Naive thymus-derived CD8-positive, alpha-beta T cell (primary cell): Measurements from ENCODE around the gene GPR141. TPM values are rescaled to one million over a fixed set of nuclear protein-coding genes. Genes with fewer than 3 reads are reported as not detected.

Experiments used
- ATAC-seq, 2 donors: fragments of 150-1000 bp; cut with Tn5 transposase in 1 of 2; sonication (Bioruptor Pico), chemical (Tn5 transposase) in 1 of 2; 1 replicate in 1 of 2; 2 replicates in 1 of 2; pipeline ENCODE4 v1.10.0; 2021; ENCODE audit warnings: mild to moderate bottlenecking in 2 of 2, moderate library complexity in 2 of 2
- POLR2A ChIA-PET: fragments of 350-600 bp; sonication (Branson Sonifier 250); formaldehyde crosslinking; loops from one replicate; lab custom pipeline; 2021; ENCODE audit warnings: antibody characterized with exemption; lab: Charles Lee
- DNase-seq, 10 donors: peaks; one replicate each; pipeline versions ENCODE4 v3.0.0 to v3.0.0-alpha.2; 2020 to 2022
- H3K27ac Mint-ChIP-seq, 10 donors: one replicate each; pipeline ENCODE4 v1.8.0; 2020 to 2022; ENCODE audit warnings: mild to moderate bottlenecking in 10 of 10, mixed read lengths in 10 of 10, moderate library complexity in 4 of 10, inconsistent platforms in 1 of 10
- H3K27me3 Mint-ChIP-seq, 5 donors: one replicate each; pipeline ENCODE4 v1.8.0; 2021 to 2022; ENCODE audit warnings: mixed read lengths in 5 of 5
- H3K36me3 Mint-ChIP-seq, 3 donors: one replicate each; pipeline ENCODE4 v1.8.0; 2020 to 2022; ENCODE audit warnings: mixed read lengths in 3 of 3, mild to moderate bottlenecking in 2 of 3, inconsistent platforms in 1 of 3
- H3K4me1 Mint-ChIP-seq, 4 donors: one replicate each; pipeline ENCODE4 v1.8.0; 2021 to 2022; ENCODE audit warnings: mixed read lengths in 4 of 4
- H3K4me3 Mint-ChIP-seq, 10 donors: one replicate each; pipeline ENCODE4 v1.8.0; 2020 to 2022; ENCODE audit warnings: mild to moderate bottlenecking in 10 of 10, mixed read lengths in 10 of 10, moderate library complexity in 6 of 10, inconsistent platforms in 1 of 10
- H3K9me3 Mint-ChIP-seq, 9 donors: one replicate each; pipeline ENCODE4 v1.8.0; 2020 to 2022; ENCODE audit warnings: mixed read lengths in 9 of 9, mild to moderate bottlenecking in 3 of 9, inconsistent platforms in 1 of 9, moderate library complexity in 1 of 9
- polyA plus RNA-seq, 3 donors: library from polyadenylated mRNA; unstranded; fragments of 300-500 nt; fragmentation: Illumina TruSeq; gene quantifications; one replicate each; pipeline ENCODE4 v1.2.3, GENCODE V29; 2021
- total RNA-seq, 8 experiments: library from RNA in 2 of 8; stranded (reverse) in 2 of 8; gene quantifications; one replicate each; pipeline ENCODE4 v1.2.3 and lab custom pipeline; 2021 to 2026

Gene GPR141
- total and polyA plus RNA-seq, 5 experiments from 2014 or later = 0.11 to 2.1 TPM; not detected in 3

GRCh38 chr7:37771801-37772200, 88.2 kb downstream of the GPR141 start:
- POLR2A ChIA-PET = no interaction called here
- Mint-ChIP-seq H3K36me3 (peaks cover 0 to 7% (median 0%) of the 10 kb centered on the region in 3 donors), H3K4me3 (no peak overlapping the region), H3K9me3 (peaks cover 4 to 26% (median 13%) of the 10 kb centered on the region in 9 donors), H3K4me1 (peaks cover 0 to 6% (median 0%) of the 10 kb centered on the region in 4 donors), H3K27me3 (peaks cover 0 to 10% (median 3%) of the 10 kb centered on the region in 5 donors), H3K27ac (peak overlapping the region in 1 of 10 donors; percentile 40)
- ATAC-seq (no peak), DNase-seq (no peak)

- Mint-ChIP-seq H3K4me3 (no peak overlapping the region), H3K36me3 (peaks cover 0 to 19% (median 8%) of the 10 kb centered on the region in 3 donors)
Measured at GRCh38 chr7:37775921-37776320, 92.4 kb downstream of the GPR141 start.

GRCh38 chr7:37781156-37781555, 97.6 kb downstream of the GPR141 start:
- POLR2A ChIA-PET = no interaction called here
- H3K27ac Mint-ChIP-seq = no peak overlapping the region
- no peak for ATAC-seq
- no peak overlapping the region for H3K4me3 Mint-ChIP-seq
- peaks cover 0 to 12% (median 9%) of the 10 kb centered on the region in 5 donors for H3K27me3 Mint-ChIP-seq
- H3K36me3 Mint-ChIP-seq = peaks cover 0 to 12% (median 8%) of the 10 kb centered on the region in 3 donors
- no peak for DNase-seq
- H3K9me3 Mint-ChIP-seq = peaks cover 5 to 35% (median 19%) of the 10 kb centered on the region in 9 donors
- H3K4me1 Mint-ChIP-seq = peaks cover 0 to 6% (median 0%) of the 10 kb centered on the region in 4 donors

More at GRCh38 chr7:37775921-37776320, 92.4 kb downstream of the GPR141 start:
- POLR2A ChIA-PET = no interaction called here
- Mint-ChIP-seq H3K9me3 (peaks cover 9 to 54% (median 33%) of the 10 kb centered on the region in 9 donors), H3K4me1 (peaks cover 0 to under 1% (median 0%) of the 10 kb centered on the region in 4 donors), H3K27me3 (peaks cover 0 to 10% (median 5%) of the 10 kb centered on the region in 5 donors), H3K27ac (no peak overlapping the region)
- no peak for ATAC-seq
- no peak for DNase-seq

GRCh38 chr7:37782166-37782565, 98.6 kb downstream of the GPR141 start:
- ATAC-seq (no peak), DNase-seq (no peak)
- Mint-ChIP-seq H3K36me3 (peaks cover 0 to 12% (median 8%) of the 10 kb centered on the region in 3 donors), H3K4me1 (peaks cover 0 to 13% (median 1%) of the 10 kb centered on the region in 4 donors), H3K27me3 (peaks cover 0 to 10% (median 9%) of the 10 kb centered on the region in 5 donors), H3K27ac (no peak overlapping the region), H3K4me3 (no peak overlapping the region), H3K9me3 (peaks cover 5 to 25% (median 17%) of the 10 kb centered on the region in 9 donors)
- POLR2A ChIA-PET = no interaction called here

GRCh38 chr7:37784015-37784414, 100.4 kb downstream of the GPR141 start:
- Mint-ChIP-seq H3K27ac (no peak overlapping the region), H3K4me3 (no peak overlapping the region)
- POLR2A ChIA-PET = no interaction called here

GRCh38 chr7:37786741-37787569, 103.4 kb downstream of the GPR141 start:
- H3K36me3 Mint-ChIP-seq = no peaks in the 10 kb centered on the region

More at GRCh38 chr7:37784015-37784414, 100.4 kb downstream of the GPR141 start:
- ATAC-seq (no peak), DNase-seq (no peak)
- Mint-ChIP-seq H3K27me3 (peaks cover 0 to 10% (median 9%) of the 10 kb centered on the region in 5 donors), H3K36me3 (no peaks in the 10 kb centered on the region), H3K4me1 (peaks cover 0 to 17% (median 2%) of the 10 kb centered on the region in 4 donors), H3K9me3 (peaks cover 0 to 6% (median 1%) of the 10 kb centered on the region in 9 donors)

More at GRCh38 chr7:37786741-37787569, 103.4 kb downstream of the GPR141 start:
- peak in 2 of 10 donors; percentile 23 to 28 for DNase-seq
- no peaks in the 10 kb centered on the region for H3K9me3 Mint-ChIP-seq
- peaks cover 0 to 15% (median 2%) of the 10 kb centered on the region in 4 donors for H3K4me1 Mint-ChIP-seq
- H3K27me3 Mint-ChIP-seq = peaks cover 0 to 10% (median 8%) of the 10 kb centered on the region in 5 donors
- POLR2A ChIA-PET = no interaction called here
- H3K27ac Mint-ChIP-seq = peak overlapping the region in 5 of 10 donors; percentile 14 to 68 (median 27)
- H3K4me3 Mint-ChIP-seq = peak overlapping the region in 1 of 10 donors; percentile 69
- peak; percentile 39 to 42 for ATAC-seq

Other genes with a start within 250 kb of the GPR141 start
- 100 to 1,000 TPM in 1 of 2 experiments, 10 to 100 TPM in 1; 94.4 to 120 TPM for gene ELMO1, start 234.9 kb upstream of the GPR141 start, total RNA-seq
- gene ELMO1, start 234.9 kb upstream of the GPR141 start, polyA plus RNA-seq = 10 to 100 TPM; 26.9 to 58.4 (median 44.9) TPM
- gene NME8, start 164.8 kb downstream of the GPR141 start, total RNA-seq = not detected
- not detected for gene NME8, start 164.8 kb downstream of the GPR141 start, polyA plus RNA-seq
- gene SFRP4, start 233.1 kb downstream of the GPR141 start, total RNA-seq = not detected
- not detected for gene SFRP4, start 233.1 kb downstream of the GPR141 start, polyA plus RNA-seq
- under 1 TPM; 0.71 to 0.75 TPM for gene EPDR1, start 236.9 kb downstream of the GPR141 start, total RNA-seq
- gene EPDR1, start 236.9 kb downstream of the GPR141 start, polyA plus RNA-seq = 1 to 10 TPM; 1.6 to 3.9 (median 2.2) TPM